DND-41 (cell line): Measurements from ENCODE around the gene MMD.
A peak's percentile ranks its signal among the peaks of the same experiment; 100 is the strongest.

Experiments used
- ATAC-seq: fragments of 200-7000 bp; cut with Tn5 transposase; 3 replicates; pipeline ENCODE4 v1.9.1; 2021; ENCODE audit warnings: low read depth; ENCODE audit not compliant: insufficient read depth
- DNase-seq: peaks from one replicate; pipeline ENCODE4 v3.0.0-alpha.2; 2020
- H2AFZ ChIP-seq: 2 replicates; pipeline ENCODE4 v1.6.0; 2012; ENCODE audit warnings: low read depth, low read length
- H3K27ac ChIP-seq: 2 replicates; pipeline ENCODE4 v1.5.1; 2012; ENCODE audit warnings: low read length, inconsistent platforms
- H3K27me3 ChIP-seq: fragments of 200-600 bp; sonication (generic); 2 replicates; pipeline ENCODE4 v1.6.0; 2012; ENCODE audit warnings: low read length, mild to moderate bottlenecking, inconsistent platforms; ENCODE audit not compliant: insufficient read depth, poor library complexity
- H3K36me3 ChIP-seq: 2 replicates; pipeline ENCODE4 v1.5.1; 2012; ENCODE audit warnings: low read length, inconsistent platforms; ENCODE audit not compliant: insufficient read depth
- H3K4me1 ChIP-seq: 2 replicates; pipeline ENCODE4 v1.5.1; 2012; ENCODE audit warnings: mild to moderate bottlenecking, low read length; ENCODE audit not compliant: insufficient read depth
- H3K4me2 ChIP-seq: 2 replicates; pipeline ENCODE4 v1.6.0; 2012; ENCODE audit warnings: mild to moderate bottlenecking, moderate library complexity, low read length, inconsistent platforms; ENCODE audit not compliant: insufficient read depth
- H3K4me3 ChIP-seq, 2 experiments: fragments of 200-600 bp in 1 of 2; shearing (Covaris generic) in 1 of 2; 2 replicates each; pipeline ENCODE4 v1.5.1; 2012 to 2016; ENCODE audit warnings: inconsistent platforms in 2 of 2, low read length in 2 of 2, mild to moderate bottlenecking in 2 of 2, low read depth in 1 of 2, moderate library complexity in 1 of 2
- H3K79me2 ChIP-seq: 2 replicates; pipeline ENCODE4 v1.6.0; 2012; ENCODE audit warnings: low read length, inconsistent platforms; ENCODE audit not compliant: insufficient read depth
- H3K9ac ChIP-seq: 2 replicates; pipeline ENCODE4 v1.6.0; 2012; ENCODE audit warnings: low read depth, mild to moderate bottlenecking, inconsistent platforms, low read length, moderate library complexity
- H3K9me3 ChIP-seq: 2 replicates; pipeline ENCODE4 v1.5.1; 2012; ENCODE audit warnings: low read length, moderate library complexity, mild to moderate bottlenecking, inconsistent platforms; ENCODE audit not compliant: insufficient read depth, severe bottlenecking
- H4K20me1 ChIP-seq: 2 replicates; pipeline ENCODE4 v1.6.0; 2012; ENCODE audit warnings: low read length; ENCODE audit not compliant: insufficient read depth
- CTCF ChIP-seq: IDR thresholded peaks from 2 replicates; pipeline ENCODE4 v1.5.1; 2012; ENCODE audit warnings: borderline replicate concordance, low read length, moderate library complexity, mild to moderate bottlenecking; ENCODE audit not compliant: poor library complexity, severe bottlenecking; ENCODE audit errors: extremely low read depth
- EZH2 ChIP-seq: IDR thresholded peaks from 3 replicates; pipeline ENCODE4 v1.6.1; 2012; ENCODE audit warnings: borderline replicate concordance, low read depth, mild to moderate bottlenecking, moderate library complexity, low read length, inconsistent platforms; ENCODE audit not compliant: severe bottlenecking

Gene MMD

GRCh38 chr17:55440391-55440790 is 18.8 kb upstream of the MMD start:
- H3K4me3 ChIP-seq: no peak overlapping the region
- no peak overlapping the region for H2AFZ ChIP-seq
- H3K27me3 ChIP-seq: no peaks in the 10 kb centered on the region
- H3K27ac ChIP-seq: no peak overlapping the region
- no peaks in the 10 kb centered on the region for H4K20me1 ChIP-seq
- no peak overlapping the region for H3K4me2 ChIP-seq
- H3K36me3 ChIP-seq: no peaks in the 10 kb centered on the region
- H3K9me3 ChIP-seq: no peaks in the 10 kb centered on the region
- DNase-seq (no peak), ATAC-seq (no peak)
- H3K9ac ChIP-seq: no peak overlapping the region
- TF ChIP-seq EZH2 (no peak), CTCF (no peak)
- H3K4me1 ChIP-seq: no peaks in the 10 kb centered on the region
- H3K79me2 ChIP-seq: no peaks in the 10 kb centered on the region

GRCh38 chr17:55437159-55437605 is 15.5 kb upstream of the MMD start:
- H3K4me3 ChIP-seq: no peak overlapping the region
- H2AFZ ChIP-seq: no peak overlapping the region
- H3K9me3 ChIP-seq: no peaks in the 10 kb centered on the region
- TF ChIP-seq EZH2: no peak
- no peak for TF ChIP-seq CTCF
- no peaks in the 10 kb centered on the region for H3K4me1 ChIP-seq
- H3K27me3 ChIP-seq: no peaks in the 10 kb centered on the region
- no peak overlapping the region for H3K27ac ChIP-seq
- H3K9ac ChIP-seq: no peak overlapping the region
- H3K4me2 ChIP-seq: no peak overlapping the region
- H3K36me3 ChIP-seq: no peaks in the 10 kb centered on the region
- no peaks in the 10 kb centered on the region for H3K79me2 ChIP-seq
- H4K20me1 ChIP-seq: no peaks in the 10 kb centered on the region
- peak; percentile 15 for DNase-seq
- ATAC-seq: 0 out of 3 replicates have a peak, but pooled peaks have one; percentile 40

GRCh38 chr17:55436224-55437158 is 14.9 kb upstream of the MMD start:
- Histone ChIP-seq H2AFZ (no peak overlapping the region), H3K27me3 (no peaks in the 10 kb centered on the region), H3K36me3 (no peaks in the 10 kb centered on the region), H3K4me1 (no peaks in the 10 kb centered on the region), H3K79me2 (no peaks in the 10 kb centered on the region), H4K20me1 (no peaks in the 10 kb centered on the region), H3K9ac (no peak overlapping the region), H3K27ac (no peak overlapping the region), H3K4me2 (no peak overlapping the region), H3K4me3 (no peak overlapping the region), H3K9me3 (no peaks in the 10 kb centered on the region)
- DNase-seq (no peak), ATAC-seq (no peak)
- TF ChIP-seq EZH2 (no peak), CTCF (no peak)
